HepG2 (cell line): ENCODE measurements around the gene SAPCD1. TPM values are rescaled to one million over a fixed set of nuclear protein-coding genes. Genes with fewer than 3 reads are reported as not detected.

Source experiments
- AFF4 ChIP-seq: sonication (generic); formaldehyde crosslinking; IDR thresholded peaks from 2 replicates; pipeline ENCODE4 v1.4.0; 2020; ENCODE audit warnings: missing genetic modification reagents
- AHR ChIP-seq: IDR thresholded peaks from 2 replicates; pipeline ENCODE4 v1.6.1; 2018; ENCODE audit warnings: missing genetic modification reagents, missing compliant biosample characterization
- AKAP8 ChIP-seq: sonication (generic); formaldehyde crosslinking; IDR thresholded peaks from 2 replicates; pipeline ENCODE4 v1.5.1; 2020; ENCODE audit warnings: mild to moderate bottlenecking, missing genetic modification reagents
- GATAD2A ChIP-seq: IDR thresholded peaks from 2 replicates; pipeline ENCODE4 v1.6.1; 2016
- HOXD1 ChIP-seq: sonication (generic); formaldehyde crosslinking; IDR thresholded peaks from 2 replicates; pipeline ENCODE4 v1.5.0; 2020; ENCODE audit warnings: missing genetic modification reagents
- NFE2L1 ChIP-seq: sonication (generic); formaldehyde crosslinking; IDR thresholded peaks from 2 replicates; pipeline ENCODE4 v1.4.0; 2020; ENCODE audit warnings: missing genetic modification reagents, mild to moderate bottlenecking, borderline replicate concordance
- NR2F2 ChIP-seq: IDR thresholded peaks from 2 replicates; pipeline ENCODE4 v1.6.1; 2012; ENCODE audit warnings: low read depth, inconsistent platforms, borderline replicate concordance
- PREB ChIP-seq: sonication (generic); formaldehyde crosslinking; IDR thresholded peaks from 2 replicates; pipeline ENCODE4 v1.4.0; 2020; ENCODE audit warnings: missing genetic modification reagents
- RFXAP ChIP-seq: sonication (generic); formaldehyde crosslinking; IDR thresholded peaks from 2 replicates; pipeline ENCODE4 v1.4.0; 2020; ENCODE audit warnings: missing genetic modification reagents, borderline replicate concordance
- SIN3A ChIP-seq: IDR thresholded peaks from 2 replicates; pipeline ENCODE4 v1.6.1; 2011; ENCODE audit warnings: low read depth, mild to moderate bottlenecking, control low read depth, low read length, borderline replicate concordance
- SMAD3 ChIP-seq: sonication (generic); formaldehyde crosslinking; IDR thresholded peaks from 2 replicates; pipeline ENCODE4 v1.4.0; 2020; ENCODE audit warnings: missing genetic modification reagents
- SP2 ChIP-seq: sonication (generic); formaldehyde crosslinking; IDR thresholded peaks from 2 replicates; pipeline ENCODE4 v1.5.1; 2020; ENCODE audit warnings: mild to moderate bottlenecking, missing genetic modification reagents
- SRY ChIP-seq: sonication (generic); formaldehyde crosslinking; IDR thresholded peaks from 2 replicates; pipeline ENCODE4 v1.8.0; 2022; ENCODE audit warnings: mild to moderate bottlenecking, missing genetic modification reagents
- YEATS2 ChIP-seq: sonication (generic); formaldehyde crosslinking; IDR thresholded peaks from 2 replicates; pipeline ENCODE4 v1.4.0; 2020; ENCODE audit warnings: missing genetic modification reagents, borderline replicate concordance
- ZBTB33 ChIP-seq: sonication (generic); formaldehyde crosslinking; IDR thresholded peaks from 2 replicates; pipeline ENCODE4 v1.4.0; 2020; ENCODE audit warnings: missing genetic modification reagents
- ZNF574 ChIP-seq: sonication (generic); formaldehyde crosslinking; IDR thresholded peaks from 2 replicates; pipeline ENCODE4 v1.4.0; 2020; ENCODE audit warnings: missing genetic modification reagents
- ZNF576 ChIP-seq: sonication (generic); formaldehyde crosslinking; IDR thresholded peaks from 2 replicates; pipeline ENCODE4 v1.4.0; 2020; ENCODE audit warnings: mild to moderate bottlenecking, missing genetic modification reagents
- ZNF703 ChIP-seq: sonication (generic); formaldehyde crosslinking; IDR thresholded peaks from 2 replicates; pipeline ENCODE4 v1.5.1; 2020; ENCODE audit warnings: missing genetic modification reagents, mild to moderate bottlenecking, moderate library complexity, borderline replicate concordance
- ZNF777 ChIP-seq: sonication (generic); formaldehyde crosslinking; IDR thresholded peaks from 2 replicates; pipeline ENCODE4 v1.4.0; 2020; ENCODE audit warnings: missing genetic modification reagents
- ZNF782 ChIP-seq: sonication (generic); formaldehyde crosslinking; IDR thresholded peaks from 2 replicates; pipeline ENCODE4 v1.4.0; 2020; ENCODE audit warnings: missing genetic modification reagents, mild to moderate bottlenecking, borderline replicate concordance
- ZNF792 ChIP-seq: IDR thresholded peaks from 2 replicates; pipeline ENCODE4 v1.6.1; 2016
- ZSCAN12 ChIP-seq: sonication (generic); formaldehyde crosslinking; IDR thresholded peaks from 2 replicates; pipeline ENCODE4 v1.9.0; 2021; ENCODE audit warnings: mild to moderate bottlenecking, missing genetic modification reagents
- polyA plus RNA-seq, 8 experiments: library from polyadenylated mRNA; depleted of rRNA in 3 of 8; stranded (reverse) in 7 of 8; unstranded in 1 of 8; fragments of >200 nt; fragmentation: Illumina TruSeq in 4 of 8; extraction: Trizol in 4 of 8; gene quantifications; 2 replicates each; pipeline versions ENCODE4 v1.2.1 to v1.2.3, GENCODE V29; 2011 to 2016; ENCODE audit warnings: low read depth in 4 of 8, missing spikeins in 1 of 8, mixed read lengths in 1 of 8; ENCODE audit not compliant: insufficient read depth in 1 of 8
- total RNA-seq, 5 experiments: library from RNA; depleted of rRNA; stranded (reverse); fragments of >200 nt; fragmentation: Illumina TruSeq; extraction: Trizol; gene quantifications; 2 replicates each; pipeline ENCODE4 v1.2.3, GENCODE V29; 2016; ENCODE audit warnings: low read depth in 1 of 5

The SAPCD1 gene
- total and polyA plus RNA-seq, 2 of the 13 experiments (the other 11 are each of a cell fraction or from before 2014, with no cell fraction given) = 2.5 to 3.9 TPM

GRCh38 chr6:31729515-31729978 lies 32.9 kb upstream of the SAPCD1 start (continued):
- TF ChIP-seq PREB (CRISPR knock-in tag) (no peak), ZSCAN12 (no peak), ZNF576 (CRISPR knock-in tag) (no peak; the same call in 1 of the 2 replicates), SIN3A (no peak; the same call in 1 of the 2 replicates), ZNF574 (no peak; the same call in 1 of the 2 replicates), YEATS2 (CRISPR knock-in tag) (peak; percentile 47; the same call in 1 of the 2 replicates), ZNF782 (no peak), ZNF703 (no peak), RFXAP (CRISPR knock-in tag) (peak; percentile 75; the same call in 1 of the 2 replicates), AFF4 (no peak), GATAD2A (CRISPR knock-in tag) (peak; percentile 71), HOXD1 (CRISPR knock-in tag) (no peak), ZNF777 (CRISPR knock-in tag) (peak; percentile 80; the same call in 1 of the 2 replicates), NR2F2 (no peak), SRY (CRISPR knock-in tag) (no peak; the same call in 1 of the 2 replicates), AHR (CRISPR knock-in tag) (0 out of 2 replicates have a peak, but pooled peaks have one; percentile 25), SP2 (CRISPR knock-in tag) (no peak), ZNF792 (CRISPR knock-in tag) (peak; percentile 53; the same call in 1 of the 2 replicates), SMAD3 (peak; percentile 78; the same call in 1 of the 2 replicates), ZBTB33 (CRISPR knock-in tag) (peak; percentile 58), NFE2L1 (no peak), AKAP8 (peak; percentile 90; the same call in 1 of the 2 replicates)
